PFSK-1 (cell line): Measurements from ENCODE around the gene EPHB4.

Experiments
- FOXP2 ChIP-seq: optimal IDR thresholded peaks from 2 replicates; pipeline ENCODE3; 2011; ENCODE audit warnings: borderline replicate concordance, control low read depth, inconsistent platforms; ENCODE audit not compliant: insufficient read depth; ENCODE audit errors: extremely low read length, extremely low read depth
- POLR2AphosphoS5 ChIP-seq: IDR thresholded peaks from 2 replicates; pipeline ENCODE4 v1.6.1; 2012; ENCODE audit warnings: low read depth, mild to moderate bottlenecking, control low read depth, low read length, moderate library complexity
- REST ChIP-seq, 2 experiments: IDR thresholded peaks; 2 replicates each; pipeline versions ENCODE4 v1.6.1 to v1.8.0; 2011 to 2012; ENCODE audit warnings: low read depth in 2 of 2, low read length in 2 of 2, control low read depth in 1 of 2, inconsistent platforms in 1 of 2, mild to moderate bottlenecking in 1 of 2, moderate library complexity in 1 of 2; ENCODE audit not compliant: insufficient read depth in 1 of 2
- SIN3A ChIP-seq: IDR thresholded peaks from 2 replicates; pipeline ENCODE4 v1.6.1; 2012; ENCODE audit warnings: mild to moderate bottlenecking, low read length, moderate library complexity, borderline replicate concordance; ENCODE audit not compliant: insufficient read depth
- TAF1 ChIP-seq: IDR thresholded peaks from 2 replicates; pipeline ENCODE4 v1.6.1; 2012; ENCODE audit warnings: low read length, control low read depth, borderline replicate concordance; ENCODE audit not compliant: insufficient read depth

The EPHB4 gene

GRCh38 chr7:100830396-100830795, 3.1 kb upstream of the EPHB4 start:
- TF ChIP-seq POLR2AphosphoS5, result no peak

DNA sequence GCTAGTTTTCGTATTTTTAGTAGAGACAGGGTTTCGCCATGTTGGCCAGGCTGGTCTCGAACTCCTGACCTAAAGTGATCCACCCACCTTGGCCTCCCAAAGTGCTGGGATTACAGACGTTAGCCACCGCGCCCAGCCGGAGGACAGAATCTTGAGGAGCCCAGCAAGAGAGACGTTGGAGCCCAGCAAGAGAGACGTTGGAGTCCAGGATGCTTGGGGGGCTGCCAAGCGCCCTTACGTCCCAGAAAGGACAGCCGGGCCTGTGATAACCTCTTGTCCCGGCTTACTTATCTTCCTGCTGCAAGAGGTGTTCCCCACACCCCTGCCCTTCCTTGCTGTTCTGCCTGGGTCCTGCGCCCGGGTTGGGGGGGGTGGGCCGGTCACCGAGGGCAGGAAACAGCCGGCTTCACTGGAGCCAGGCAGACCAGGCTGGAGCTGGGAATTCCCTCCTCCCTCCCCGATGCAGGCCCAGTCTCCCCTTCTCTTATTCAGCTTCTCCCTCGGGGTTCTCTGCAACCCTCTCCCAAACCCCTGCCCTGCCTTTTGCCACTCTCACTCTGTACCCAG, 1.9 kb upstream of the EPHB4 start:
- no peak for TF ChIP-seq FOXP2
- TF ChIP-seq TAF1, result no peak
- TF ChIP-seq SIN3A, result no peak
- TF ChIP-seq POLR2AphosphoS5, result no peak

GRCh38 chr7:100826514-100827329, 601 bp downstream of the EPHB4 start:
- TF ChIP-seq POLR2AphosphoS5, result no peak; the same call in 1 of the 2 replicates
- 0 out of 2 replicates have a peak, but pooled peaks have one; percentile 11 for TF ChIP-seq SIN3A

DNA sequence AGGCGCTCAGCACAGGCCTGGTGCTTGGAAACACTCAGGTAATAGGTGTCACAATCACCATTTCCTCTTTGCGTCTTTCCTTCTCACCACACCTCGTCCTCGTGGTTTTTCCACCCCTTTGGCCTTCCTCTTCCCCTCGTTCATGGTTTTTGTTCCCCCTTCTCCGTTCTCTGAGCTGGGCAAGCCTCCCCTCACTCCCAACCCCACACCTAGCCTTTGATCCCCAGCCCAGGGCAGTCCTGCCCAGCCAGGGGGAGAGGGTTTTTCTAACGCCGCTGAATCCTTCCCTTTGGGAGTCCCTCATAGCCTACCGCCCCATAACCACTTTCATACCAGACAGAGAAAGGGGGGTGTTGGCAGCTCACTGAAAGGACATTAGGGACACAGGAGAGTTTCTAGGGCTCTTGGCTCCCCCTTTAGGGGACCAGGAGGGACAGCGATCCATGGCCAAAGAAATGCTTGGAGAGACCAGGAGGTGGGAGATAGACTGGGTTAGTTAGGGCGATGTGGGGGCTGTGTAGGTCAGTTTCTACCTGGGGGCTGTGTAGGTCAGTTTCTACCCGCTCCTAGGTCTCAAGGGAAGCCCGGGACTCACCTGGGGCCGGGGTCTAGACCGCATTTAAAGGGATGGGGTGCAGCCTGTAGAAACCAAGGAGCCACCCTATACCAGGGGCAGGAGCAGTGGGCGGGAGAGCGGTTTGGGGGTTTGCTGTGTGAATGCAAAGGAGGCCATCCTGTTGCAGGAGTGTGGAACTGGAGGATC, 1.4 kb downstream of the EPHB4 start:
- TF ChIP-seq SIN3A (no peak), REST (IDR thresholded peaks at IDR 0.05; ENCODE audit: insufficient read depth in 1 of 2, low read depth in 2 of 2, low read length in 2 of 2) (no peak), TAF1 (no peak)

- TF ChIP-seq SIN3A (peak; percentile 77; the same call in 1 of the 2 replicates), POLR2AphosphoS5 (no peak)
Measured at GRCh38 chr7:100825215-100825671, 2.1 kb downstream of the EPHB4 start.

- no peak for TF ChIP-seq FOXP2
- no peak for TF ChIP-seq TAF1
- no peak for TF ChIP-seq REST (IDR thresholded peaks at IDR 0.05; ENCODE audit: insufficient read depth in 1 of 2, low read depth in 2 of 2, low read length in 2 of 2)
- TF ChIP-seq POLR2AphosphoS5, result no peak
- TF ChIP-seq SIN3A, result no peak
Measured at GRCh38 chr7:100824499-100825214, 2.7 kb downstream of the EPHB4 start.

GRCh38 chr7:100823534-100823933, 3.8 kb downstream of the EPHB4 start:
- TF ChIP-seq TAF1 (no peak), FOXP2 (no peak), SIN3A (no peak), REST (IDR thresholded peaks at IDR 0.05; ENCODE audit: insufficient read depth in 1 of 2, low read depth in 2 of 2, low read length in 2 of 2) (no peak), POLR2AphosphoS5 (no peak)
